Gastroesophageal sphincter (tissue), 4 donors: ENCODE data around the gene SNED1. TPM values are rescaled to one million over a fixed set of nuclear protein-coding genes. Genes with fewer than 3 reads are reported as not detected.

Experiments
- ATAC-seq: fragments of 150-250 bp; one replicate; pipeline ENCODE4 v1.9.1; 2016; ENCODE audit warnings: mild to moderate bottlenecking, moderate library complexity
- H3K27ac ChIP-seq, 4 donors: fragments of 200-600 bp; sonication (generic) in 3 of 4; 1 replicate in 3 of 4; 2 replicates in 1 of 4; pipeline ENCODE4 v1.5.1; 2016 to 2019
- H3K27me3 ChIP-seq: fragments of 200-600 bp; sonication (generic); one replicate; pipeline ENCODE4 v1.5.1; 2019
- H3K36me3 ChIP-seq, 2 donors: fragments of 200-600 bp; sonication (generic); one replicate each; pipeline ENCODE4 v1.5.1; 2019; ENCODE audit warnings: control low read depth in 1 of 2
- H3K4me1 ChIP-seq, 3 donors: fragments of 200-600 bp; sonication (generic); 1 replicate in 2 of 3; 2 replicates in 1 of 3; pipeline ENCODE4 v1.5.1; 2016 to 2019; ENCODE audit warnings: control low read depth in 2 of 3
- H3K4me3 ChIP-seq, 2 donors: fragments of 200-600 bp; sonication (generic); one replicate each; pipeline ENCODE4 v1.5.1; 2019; ENCODE audit warnings: mild to moderate bottlenecking in 1 of 2, moderate library complexity in 1 of 2
- H3K9me3 ChIP-seq, 3 donors: fragments of 200-600 bp; sonication (generic); one replicate each; pipeline ENCODE4 v1.5.1; 2017 to 2019; ENCODE audit warnings: control low read depth in 2 of 3
- CTCF ChIP-seq, 4 experiments: fragments of 200-600 bp in 2 of 4; fragments of 450-650 bp in 2 of 4; sonication (generic) in 1 of 4; IDR thresholded peaks; one replicate each; pipeline ENCODE4 v1.5.1; 2017 to 2019; ENCODE audit warnings: antibody characterized with exemption in 4 of 4, mild to moderate bottlenecking in 2 of 4, moderate library complexity in 2 of 4
- EP300 ChIP-seq: sonication (generic); formaldehyde crosslinking; IDR thresholded peaks from one replicate; pipeline ENCODE4 v1.6.1; 2017; ENCODE audit warnings: antibody characterized with exemption, mild to moderate bottlenecking
- POLR2A ChIP-seq, 2 donors: fragments of 450-650 bp; IDR thresholded peaks; one replicate each; pipeline ENCODE4 v1.6.1; 2017; ENCODE audit warnings: antibody characterized with exemption in 2 of 2, mild to moderate bottlenecking in 2 of 2, moderate library complexity in 1 of 2
- POLR2AphosphoS5 ChIP-seq: sonication (generic); formaldehyde crosslinking; IDR thresholded peaks from one replicate; pipeline ENCODE4 v1.6.1; 2017; ENCODE audit warnings: antibody characterized with exemption
- WGBS, 2 donors: methylation state at CpG; one replicate each; pipeline ENCODE4 v1.1.5; 2018; ENCODE audit warnings: low coverage in 1 of 2; 5-methylcytosine and 5-hydroxymethylcytosine counted together
- total RNA-seq, 4 donors: library from RNA; depleted of rRNA; stranded (reverse); fragments of >200 nt; gene quantifications; one replicate each; pipeline ENCODE4 v1.1.0, GENCODE V29; 2016

The SNED1 gene
- total RNA-seq, 4 donors from 2014 or later = 8.3 to 29.9 (median 14.6) TPM

DNA sequence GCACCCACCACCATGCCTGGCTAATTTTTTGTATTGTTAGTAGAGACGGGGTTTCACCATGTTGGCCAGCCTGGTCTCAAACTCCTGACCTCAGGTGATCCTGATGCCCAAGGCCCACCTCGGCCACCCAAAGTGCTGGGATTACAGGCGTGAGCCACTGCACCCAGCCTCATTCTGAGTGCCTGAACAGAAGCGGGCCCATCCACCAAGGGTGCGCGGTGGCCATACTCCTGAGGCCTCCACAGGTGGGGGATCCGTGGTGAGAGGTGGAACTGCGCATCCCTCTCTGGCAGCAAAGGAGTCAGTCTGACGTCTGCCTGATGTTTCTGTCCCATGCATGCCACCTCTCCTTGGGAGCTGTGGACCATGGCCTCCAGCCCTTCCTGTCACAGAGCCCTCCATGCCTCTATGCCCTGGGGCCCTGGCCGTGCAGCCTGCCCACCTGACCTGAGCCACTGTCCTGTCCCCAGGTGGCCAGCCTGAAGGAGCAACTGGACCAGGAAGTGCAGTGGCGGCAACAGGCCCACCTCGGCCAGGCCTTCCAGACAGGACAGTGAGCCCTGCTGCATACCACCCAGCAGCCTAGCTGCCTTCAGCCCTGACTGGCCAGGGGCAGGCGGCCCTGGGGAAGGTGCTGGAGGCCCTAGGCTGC lies 7.6 kb upstream of the SNED1 start:
- WGBS, 2 donors = 92 to 100% methylated on average over 1 to 6 of the region's 13 CpGs
- Histone ChIP-seq H3K4me1 (peaks cover 0 to 64% (median 15%) of the 10 kb centered on the region in 3 donors), H3K36me3 (no peaks in the 10 kb centered on the region), H3K9me3 (peaks cover 0 to 13% (median 0%) of the 10 kb centered on the region in 3 donors), H3K4me3 (no peak overlapping the region), H3K27me3 (peaks cover 15% of the 10 kb centered on the region), H3K27ac (peak overlapping the region in 3 of 4 donors; percentile 60 to 78 (median 73))
- TF ChIP-seq EP300 (no peak), POLR2A (IDR thresholded peaks at IDR 0.05) (no peak), CTCF (IDR thresholded peaks at IDR 0.05) (no peak), POLR2AphosphoS5 (no peak)
- no peak for ATAC-seq

DNA sequence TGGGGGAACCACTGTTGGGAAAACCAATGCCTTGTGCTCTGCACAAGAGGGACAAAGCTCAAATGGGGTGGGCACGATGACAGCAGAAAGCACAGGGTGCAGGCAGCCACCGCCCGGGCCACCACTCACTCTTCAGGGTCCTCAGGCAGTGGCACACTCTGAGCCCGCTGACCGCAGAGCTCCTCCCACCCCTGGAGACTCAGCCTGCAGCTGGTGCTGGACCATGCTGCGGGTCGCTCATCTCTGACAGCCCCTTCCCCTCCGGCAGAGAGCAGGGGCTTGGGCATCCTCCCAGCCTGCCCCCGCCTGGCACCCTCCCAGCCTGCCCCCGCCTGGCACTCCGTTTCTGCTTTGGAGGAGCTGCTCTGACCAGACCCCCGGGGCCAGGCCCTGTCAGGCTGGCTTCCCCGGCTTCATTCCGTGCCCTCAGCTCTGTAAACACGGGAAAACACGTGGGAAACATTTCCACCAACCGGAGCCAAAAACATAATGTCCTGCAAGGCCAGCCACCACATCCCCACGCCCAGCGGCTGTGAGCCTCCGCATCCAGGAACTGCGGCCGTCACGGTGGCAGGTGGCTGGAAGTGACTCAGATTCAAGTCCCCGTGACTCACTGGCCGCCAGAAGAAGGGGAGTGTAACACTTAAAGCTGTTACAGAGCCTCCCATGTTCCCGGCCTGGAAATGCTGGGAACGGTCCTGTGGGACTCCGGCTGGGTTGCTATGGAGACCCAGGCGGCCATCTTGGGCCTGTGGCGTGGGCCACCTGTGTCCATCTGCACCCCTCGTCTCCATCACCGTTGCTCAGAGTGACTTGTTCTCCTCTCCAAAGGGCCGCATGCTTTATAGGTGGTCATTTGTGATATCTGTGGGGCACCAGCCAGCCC lies 6.8 kb upstream of the SNED1 start:
- Histone ChIP-seq H3K36me3 (no peaks in the 10 kb centered on the region), H3K9me3 (peaks cover 0 to 13% (median 0%) of the 10 kb centered on the region in 3 donors), H3K27me3 (peaks cover 8% of the 10 kb centered on the region), H3K4me3 (no peak overlapping the region), H3K4me1 (peaks cover 0 to 67% (median 15%) of the 10 kb centered on the region in 3 donors), H3K27ac (peak overlapping the region in 3 of 4 donors; percentile 60 to 78 (median 73))
- peak; percentile 85 for ATAC-seq
- 49 to 73% methylated on average over 5 of the region's 33 CpGs for WGBS, 2 donors
- TF ChIP-seq CTCF (IDR thresholded peaks at IDR 0.05) (no peak), POLR2AphosphoS5 (peak; percentile 89)

- Histone ChIP-seq H3K9me3 (peaks cover 0 to 9% (median 0%) of the 10 kb centered on the region in 3 donors), H3K27ac (peak overlapping the region in 3 of 4 donors; percentile 60 to 73 (median 70)), H3K27me3 (no peaks in the 10 kb centered on the region), H3K4me1 (peaks cover 0 to 67% (median 13%) of the 10 kb centered on the region in 3 donors), H3K36me3 (no peaks in the 10 kb centered on the region), H3K4me3 (no peak overlapping the region)
- no peak for TF ChIP-seq CTCF (IDR thresholded peaks at IDR 0.05)
- TF ChIP-seq POLR2A (IDR thresholded peaks at IDR 0.05) = no peak
- TF ChIP-seq EP300 = no peak
- no peak for TF ChIP-seq POLR2AphosphoS5
- ATAC-seq = no peak
- 88 to 100% methylated on average over 1 to 6 of the region's 20 CpGs for WGBS, 2 donors
These were observed 5.7 kb upstream of the SNED1 start for GRCh38 chr2:240992572-240993291.

GRCh38 chr2:240993446-240994170 lies 4.8 kb upstream of the SNED1 start:
- no peak overlapping the region for H3K27ac ChIP-seq
- H3K9me3 ChIP-seq = peaks cover 0 to under 1% (median 0%) of the 10 kb centered on the region in 3 donors
- H3K4me1 ChIP-seq = peaks cover 0 to 67% (median 13%) of the 10 kb centered on the region in 3 donors
- WGBS, 2 donors = 69 to 83% methylated on average over 2 of the region's 19 CpGs
- H3K4me3 ChIP-seq = no peak overlapping the region
- no peak for ATAC-seq
- H3K27me3 ChIP-seq = no peaks in the 10 kb centered on the region
- no peaks in the 10 kb centered on the region for H3K36me3 ChIP-seq
- TF ChIP-seq POLR2AphosphoS5 = no peak
- TF ChIP-seq POLR2A (IDR thresholded peaks at IDR 0.05) = no peak
- no peak for TF ChIP-seq CTCF (IDR thresholded peaks at IDR 0.05)
- no peak for TF ChIP-seq EP300
